NCI-H510A treated with DMSO at 0.1 percent for 48 hours (cell line): ENCODE measurements around the gene SLC37A1.
"Not testable (repeated sequence)": the region's sequence is repeated elsewhere in the genome, so short reads cannot be mapped to it uniquely, and the experiment has no call there.

Experiments
- DNase-seq: peaks from one replicate; lab custom pipeline; 2025; lab: John Stamatoyannopoulos, UW

Gene SLC37A1

GRCh38 chr21:42595283-42596187 is 81.9 kb downstream of the SLC37A1 start:
- DNase-seq, result no peak

- no peak for DNase-seq
These were observed 83.0 kb downstream of the SLC37A1 start for GRCh38 chr21:42596657-42597056.

GRCh38 chr21:42597487-42598158 is 84.0 kb downstream of the SLC37A1 start:
- no peak for DNase-seq

- DNase-seq, result no peak
These were observed 84.6 kb downstream of the SLC37A1 start for GRCh38 chr21:42598159-42598735.

GRCh38 chr21:42599486-42599885 is 85.8 kb downstream of the SLC37A1 start:
- DNase-seq, result no peak

- DNase-seq, result no peak
These were observed 86.3 kb downstream of the SLC37A1 start for GRCh38 chr21:42599962-42600361.

GRCh38 chr21:42601656-42602055 is 88.0 kb downstream of the SLC37A1 start:
- no peak for DNase-seq

- DNase-seq, result no peak
These were observed 93.5 kb downstream of the SLC37A1 start for GRCh38 chr21:42607102-42607501.

- no peak for DNase-seq
These were observed 94.0 kb downstream of the SLC37A1 start for GRCh38 chr21:42607525-42608102.

- DNase-seq, result no peak
These were observed 94.8 kb downstream of the SLC37A1 start for GRCh38 chr21:42608446-42608845.

GRCh38 chr21:42609811-42610210 is 96.2 kb downstream of the SLC37A1 start:
- DNase-seq, result no peak

- DNase-seq, result no peak
These were observed 98.2 kb downstream of the SLC37A1 start for GRCh38 chr21:42611852-42612251.

GRCh38 chr21:42612390-42612789 is 98.7 kb downstream of the SLC37A1 start:
- no peak for DNase-seq

GRCh38 chr21:42613756-42614155 is 100.1 kb downstream of the SLC37A1 start:
- DNase-seq, result no peak

- no peak for DNase-seq
These were observed 100.7 kb downstream of the SLC37A1 start for GRCh38 chr21:42614396-42614795.

- DNase-seq, result no peak
These were observed 101.2 kb downstream of the SLC37A1 start for GRCh38 chr21:42614811-42615351.

- not testable (repeated sequence) for DNase-seq
These were observed 101.7 kb downstream of the SLC37A1 start for GRCh38 chr21:42615377-42615776.

GRCh38 chr21:42615924-42616323 is 102.3 kb downstream of the SLC37A1 start:
- DNase-seq, result no peak

GRCh38 chr21:42616446-42616845 is 102.8 kb downstream of the SLC37A1 start:
- DNase-seq, result no peak

GRCh38 chr21:42616941-42617340 is 103.3 kb downstream of the SLC37A1 start:
- no peak for DNase-seq

- DNase-seq, result no peak
These were observed 103.8 kb downstream of the SLC37A1 start for GRCh38 chr21:42617486-42617885.

GRCh38 chr21:42618707-42619102 is 105.1 kb downstream of the SLC37A1 start:
- no peak for DNase-seq
